IMR-90 (cell line): ENCODE measurements around the gene SENP2. TPM values are rescaled to one million over a fixed set of nuclear protein-coding genes. Genes with fewer than 3 reads are reported as not detected.

Experiments used
- ATAC-seq: fragments of 200-7000 bp; cut with Tn5 transposase; 2 replicates; pipeline ENCODE4 v1.9.1; 2020; ENCODE audit warnings: low read depth, mild to moderate bottlenecking, moderate library complexity
- BruUV-seq: library from RNA; stranded (reverse); fragments of 400-500 nt; replicated peaks from 2 replicates; lab custom pipeline; 2021; lab: Mats Ljungman, UMichigan
- CTCF ChIA-PET: fragments of 300-600 bp; formaldehyde crosslinking; extraction: SDS; loops from one replicate; lab custom pipeline; 2021; ENCODE audit warnings: antibody characterized with exemption; lab: Yijun Ruan, JAX
- POLR2A ChIA-PET: fragments of 300-600 bp; sonication (Branson Sonifier 250); formaldehyde crosslinking; loops from one replicate; lab custom pipeline; 2022; ENCODE audit warnings: antibody characterized with exemption; ENCODE audit not compliant: unreplicated experiment; lab: Charles Lee
- DNase-seq: peaks from one replicate; pipeline ENCODE4 v3.0.0; 2013
- H2AFZ ChIP-seq: replicated peaks from 2 replicates; pipeline ENCODE3; 2013; ENCODE audit warnings: low read length, mild to moderate bottlenecking; ENCODE audit not compliant: poor library complexity
- H2AK5ac ChIP-seq: 2 replicates; pipeline ENCODE4 v1.6.1; 2013; ENCODE audit warnings: low read depth, low read length, inconsistent platforms
- H2AK9ac ChIP-seq: replicated peaks from 2 replicates; pipeline ENCODE3; 2013; ENCODE audit warnings: mild to moderate bottlenecking, low read depth, low read length, moderate library complexity; ENCODE audit not compliant: poor library complexity
- H2BK120ac ChIP-seq: 2 replicates; pipeline ENCODE4 v1.6.1; 2013; ENCODE audit warnings: low read depth, low read length, inconsistent platforms
- H2BK15ac ChIP-seq: 3 replicates; pipeline ENCODE4 v1.6.1; 2013; ENCODE audit warnings: low read depth, low read length, inconsistent platforms
- H2BK20ac ChIP-seq: 2 replicates; pipeline ENCODE4 v1.6.1; 2013; ENCODE audit warnings: low read depth, mild to moderate bottlenecking, inconsistent platforms, low read length, moderate library complexity
- H2BK5ac ChIP-seq: 2 replicates; pipeline ENCODE4 v1.6.1; 2013; ENCODE audit warnings: mild to moderate bottlenecking, low read depth, low read length, inconsistent platforms; ENCODE audit not compliant: poor library complexity, severe bottlenecking
- H3K14ac ChIP-seq: replicated peaks from 2 replicates; pipeline ENCODE4 v1.6.1; 2013; ENCODE audit warnings: low read depth, low read length, inconsistent platforms
- H3K18ac ChIP-seq: 2 replicates; pipeline ENCODE4 v1.6.1; 2013; ENCODE audit warnings: low read depth, low read length, control low read depth
- H3K23ac ChIP-seq: 2 replicates; pipeline ENCODE4 v1.6.1; 2013; ENCODE audit warnings: low read depth, low read length, inconsistent platforms
- H3K27ac ChIP-seq: 2 replicates; pipeline ENCODE4 v1.5.1; 2013; ENCODE audit warnings: mild to moderate bottlenecking, control low read depth, low read length; ENCODE audit not compliant: insufficient read depth
- H3K27me3 ChIP-seq: 2 replicates; pipeline ENCODE4 v1.6.1; 2013; ENCODE audit warnings: low read length; ENCODE audit not compliant: control insufficient read depth, insufficient read depth
- H3K36me3 ChIP-seq: 2 replicates; pipeline ENCODE4 v1.6.1; 2013; ENCODE audit warnings: low read length, mixed read lengths; ENCODE audit not compliant: control insufficient read depth, insufficient read depth
- H3K4ac ChIP-seq: 2 replicates; pipeline ENCODE4 v1.6.1; 2013; ENCODE audit warnings: low read depth, low read length, inconsistent platforms
- H3K4me1 ChIP-seq: 2 replicates; pipeline ENCODE4 v1.6.1; 2013; ENCODE audit warnings: low read length, mixed read lengths; ENCODE audit not compliant: control insufficient read depth, insufficient read depth
- H3K4me2 ChIP-seq: 2 replicates; pipeline ENCODE4 v1.6.1; 2013; ENCODE audit warnings: low read depth, mild to moderate bottlenecking, control low read depth, low read length, moderate library complexity
- H3K4me3 ChIP-seq: 2 replicates; pipeline ENCODE4 v1.5.1; 2013; ENCODE audit warnings: low read depth, mild to moderate bottlenecking, control low read depth, low read length, moderate library complexity; ENCODE audit not compliant: insufficient read depth
- H3K56ac ChIP-seq: 2 replicates; pipeline ENCODE4 v1.6.1; 2013; ENCODE audit warnings: low read length, inconsistent platforms; ENCODE audit not compliant: insufficient read depth; ENCODE audit errors: extremely low read depth
- H3K79me1 ChIP-seq, 2 experiments: 2 replicates each; pipeline ENCODE4 v1.6.1; 2013; ENCODE audit warnings: low read length in 2 of 2, inconsistent platforms in 1 of 2, low read depth in 1 of 2
- H3K9ac ChIP-seq: 2 replicates; pipeline ENCODE4 v1.6.1; 2013; ENCODE audit warnings: low read depth, low read length, control low read depth
- H3K9me1 ChIP-seq: 2 replicates; pipeline ENCODE4 v1.6.1; 2013; ENCODE audit warnings: low read length, inconsistent platforms; ENCODE audit not compliant: insufficient read depth
- H3K9me3 ChIP-seq: 2 replicates; pipeline ENCODE4 v1.6.1; 2013; ENCODE audit warnings: low read length; ENCODE audit not compliant: control insufficient read depth, insufficient read depth
- H4K20me1 ChIP-seq: 2 replicates; pipeline ENCODE4 v1.6.1; 2013; ENCODE audit warnings: low read length, inconsistent platforms; ENCODE audit not compliant: insufficient read depth
- H4K5ac ChIP-seq: 2 replicates; pipeline ENCODE4 v1.6.1; 2013; ENCODE audit warnings: mild to moderate bottlenecking, low read depth, low read length, control low read depth
- H4K8ac ChIP-seq, 2 experiments: 2 replicates each; pipeline ENCODE4 v1.6.1; 2013; ENCODE audit warnings: low read depth in 2 of 2, low read length in 2 of 2, control low read depth in 1 of 2, inconsistent platforms in 1 of 2
- H4K91ac ChIP-seq: 2 replicates; pipeline ENCODE4 v1.6.1; 2013; ENCODE audit warnings: low read depth, low read length, inconsistent platforms; ENCODE audit not compliant: insufficient read depth
- CEBPB ChIP-seq: IDR thresholded peaks from 2 replicates; pipeline ENCODE4 v1.6.1; 2012; ENCODE audit warnings: low read depth, low read length, improper control_type of control experiment
- CHD1 ChIP-seq: IDR thresholded peaks from 2 replicates; pipeline ENCODE4 v1.6.1; 2012; ENCODE audit warnings: low read depth, low read length, improper control_type of control experiment
- ELK1 ChIP-seq: fragments of 150-350 bp; IDR thresholded peaks from 2 replicates; pipeline ENCODE4 v1.6.1; 2016; ENCODE audit warnings: low read depth, mild to moderate bottlenecking, low read length, moderate library complexity, borderline replicate concordance
- FOS ChIP-seq: fragments of 150-350 bp; IDR thresholded peaks from 2 replicates; pipeline ENCODE4 v1.6.1; 2016; ENCODE audit warnings: low read depth, low read length
- MAZ ChIP-seq: IDR thresholded peaks from 2 replicates; pipeline ENCODE4 v1.6.1; 2012; ENCODE audit warnings: low read depth, mild to moderate bottlenecking, low read length, improper control_type of control experiment, moderate library complexity, borderline replicate concordance
- MXI1 ChIP-seq: IDR thresholded peaks from 2 replicates; pipeline ENCODE4 v1.6.1; 2012; ENCODE audit warnings: low read depth, mild to moderate bottlenecking, low read length, moderate library complexity, borderline replicate concordance
- NFE2L2 ChIP-seq: fragments of 150-350 bp; IDR thresholded peaks from 2 replicates; pipeline ENCODE4 v1.6.1; 2016; ENCODE audit warnings: low read depth, mild to moderate bottlenecking, low read length
- POLR2A ChIP-seq: IDR thresholded peaks from 2 replicates; pipeline ENCODE4 v1.6.1; 2012; ENCODE audit warnings: mild to moderate bottlenecking, low read depth, low read length
- RCOR1 ChIP-seq: IDR thresholded peaks from 2 replicates; pipeline ENCODE4 v1.6.1; 2012; ENCODE audit warnings: mild to moderate bottlenecking, low read length, improper control_type of control experiment; ENCODE audit not compliant: insufficient replicate concordance
- RFX5 ChIP-seq: IDR thresholded peaks from 2 replicates; pipeline ENCODE4 v1.8.0; 2012; ENCODE audit warnings: low read depth, mild to moderate bottlenecking, low read length, moderate library complexity
- SMC3 ChIP-seq: fragments of 150-350 bp; IDR thresholded peaks from 2 replicates; pipeline ENCODE4 v1.6.1; 2016; ENCODE audit warnings: low read depth, mild to moderate bottlenecking, antibody characterized with exemption, low read length, moderate library complexity
- USF2 ChIP-seq: fragments of 150-350 bp; IDR thresholded peaks from 2 replicates; pipeline ENCODE4 v1.6.1; 2017; ENCODE audit warnings: mild to moderate bottlenecking, antibody characterized with exemption, low read length, low read depth
- WGBS, 2 experiments: methylation state at CpG; one replicate each; pipeline versions ENCODE4 v1.1.5 to v1.1.7; 2013; ENCODE audit warnings: missing lambda C conversion rate in 2 of 2; ENCODE audit not compliant: insufficient read length in 1 of 2; ENCODE audit errors: extremely low coverage in 2 of 2; 5-methylcytosine and 5-hydroxymethylcytosine counted together
- dilution Hi-C: fragments of 300-500 bp; cut with HindIII; formaldehyde crosslinking; loops from one replicate; pipeline ENCODE4 v1.14.3; 2018; ENCODE audit warnings: low sequenced_read_pairs; ENCODE audit not compliant: unreplicated experiment
- in situ Hi-C: fragments of 300-500 bp; cut with MboI; formaldehyde crosslinking; loops from 3 replicates; pipeline ENCODE4 v1.14.3; 2019; ENCODE audit warnings: low sequenced_read_pairs, inconsistent platforms, mixed read lengths
- intact Hi-C: fragments of 100-400 bp; cut with micrococcal nuclease; formaldehyde crosslinking; loops from 2 replicates; pipeline ENCODE4 v1.10.0; 2022
- polyA plus RNA-seq, 3 experiments: library from polyadenylated mRNA; depleted of rRNA; stranded (reverse); fragments of >200 nt; gene quantifications; 2 replicates each; pipeline ENCODE4 v1.2.3, GENCODE V29; 2012; ENCODE audit warnings: low replicate concordance in 1 of 3
- total RNA-seq: library from RNA; depleted of rRNA; stranded (reverse); fragments of >200 nt; gene quantifications from 2 replicates; pipeline ENCODE4 v1.2.3, GENCODE V29; 2012

Gene SENP2
- total and polyA plus RNA-seq, 2 of the 4 experiments (the other 2 are of a cell fraction), result 9.4 to 15.2 TPM

GRCh38 chr3:185625784-185626183, 39.7 kb downstream of the SENP2 start (continued):
- TF ChIP-seq MAZ, result no peak
- no peak for TF ChIP-seq CHD1
- no peak for TF ChIP-seq USF2
- TF ChIP-seq SMC3, result no peak
- no peak for TF ChIP-seq FOS

GRCh38 chr3:185629554-185630181, 43.6 kb downstream of the SENP2 start:
- no TSS peak for BruUV-seq
- Histone ChIP-seq H3K23ac (0 out of 2 replicates have a peak overlapping the region, but pooled peaks have one; percentile 60), H3K9me3 (no peaks in the 10 kb centered on the region), H2BK5ac (no peak overlapping the region), H2AK5ac (no peak overlapping the region), H4K8ac (no peak overlapping the region), H2BK20ac (no peak overlapping the region), H2AK9ac (no peak overlapping the region), H3K27me3 (no peaks in the 10 kb centered on the region), H3K4ac (peak overlapping the region; percentile 38), H4K5ac (no peak overlapping the region), H4K20me1 (no peaks in the 10 kb centered on the region), H3K18ac (no peak overlapping the region), H2BK15ac (no peak overlapping the region), H3K4me1 (peaks cover 7% of the 10 kb centered on the region), H2AFZ (no peak overlapping the region), H3K79me1 (no peaks in the 10 kb centered on the region; a peak in 1 of 4 replicates), H3K4me3 (no peak overlapping the region), H3K27ac (peak overlapping the region; percentile 20; the same call in 1 of the 2 replicates), H3K56ac (no peak overlapping the region), H3K9me1 (no peaks in the 10 kb centered on the region), H2BK120ac (no peak overlapping the region), H3K36me3 (peaks cover 9% of the 10 kb centered on the region), H4K91ac (no peak overlapping the region), H3K4me2 (no peak overlapping the region), H3K9ac (no peak overlapping the region), H3K14ac (no peak overlapping the region)
- ChIA-PET CTCF (interaction anchor here (0.7 to 1.5 kb wide), 3 partner anchors 24 to 314 kb away, joined by 3 read pairs; no protein-coding TSS in a partner anchor), POLR2A (no interaction called here)
- DNase-seq, result peak; percentile 27
- intact Hi-C loops (no loop called here), in situ Hi-C loops (no loop called here), dilution Hi-C loops (no loop called here)
- peak; percentile 30 for ATAC-seq
- TF ChIP-seq MXI1, result no peak
- TF ChIP-seq POLR2A, result no peak
- TF ChIP-seq SMC3, result no peak
- TF ChIP-seq USF2, result no peak
- no peak for TF ChIP-seq ELK1
- no peak for TF ChIP-seq NFE2L2
- no peak for TF ChIP-seq CEBPB
- no peak for TF ChIP-seq RFX5
- TF ChIP-seq MAZ, result no peak
- no peak for TF ChIP-seq RCOR1
- WGBS, 2 experiments, result 89% methylated on average over 3 of the region's 4 CpGs; no CpG with 5 or more reads in 1 of the 2 experiments
